ENCODE data around the gene SREBF2.
A peak's percentile ranks its signal among the peaks of the same experiment; 100 is the strongest.

Gene SREBF2

DNA sequence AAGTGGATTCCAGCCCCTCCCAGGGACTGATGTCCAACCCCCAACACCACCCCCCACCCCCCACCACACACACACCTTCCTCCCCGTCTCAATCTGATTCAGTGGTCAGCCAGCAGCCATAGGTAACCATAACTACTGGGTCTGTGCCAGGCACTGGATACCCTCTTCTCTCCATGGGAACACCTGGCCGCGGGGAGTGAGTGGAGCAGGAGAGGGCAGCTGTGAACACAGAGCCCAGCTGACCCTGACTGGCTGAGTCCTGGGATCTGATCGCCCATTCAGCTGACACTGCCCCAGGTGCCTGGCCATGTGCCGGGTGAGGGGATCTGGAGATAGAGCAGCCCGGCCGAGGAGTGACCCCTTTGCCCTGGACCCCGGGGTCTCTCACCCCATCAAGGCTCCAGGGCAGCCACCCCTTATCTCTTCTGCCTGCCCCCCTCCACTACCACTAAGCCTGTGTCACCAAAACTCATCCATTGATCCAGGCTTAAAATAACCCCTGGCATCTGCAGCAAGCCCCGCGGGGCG lies 84.5 kb downstream of the SREBF2 start:
- no CpG with 5 or more reads among the region's 11 CpGs for WGBS, 2 donors (ENCODE audit: extremely low coverage in 2 of 2, insufficient read length in 2 of 2, insufficient replicate concordance in 1 of 2)
- no peak overlapping the region for H2AK5ac ChIP-seq (ENCODE audit: low read depth, low read length)
- peaks cover 59 to 88% (median 60%) of the 10 kb centered on the region in 3 experiments for H3K27me3 ChIP-seq (ENCODE audit: control insufficient read depth in 3 of 3, insufficient read depth in 3 of 3, low read depth in 1 of 3, low read length in 3 of 3)

DNA sequence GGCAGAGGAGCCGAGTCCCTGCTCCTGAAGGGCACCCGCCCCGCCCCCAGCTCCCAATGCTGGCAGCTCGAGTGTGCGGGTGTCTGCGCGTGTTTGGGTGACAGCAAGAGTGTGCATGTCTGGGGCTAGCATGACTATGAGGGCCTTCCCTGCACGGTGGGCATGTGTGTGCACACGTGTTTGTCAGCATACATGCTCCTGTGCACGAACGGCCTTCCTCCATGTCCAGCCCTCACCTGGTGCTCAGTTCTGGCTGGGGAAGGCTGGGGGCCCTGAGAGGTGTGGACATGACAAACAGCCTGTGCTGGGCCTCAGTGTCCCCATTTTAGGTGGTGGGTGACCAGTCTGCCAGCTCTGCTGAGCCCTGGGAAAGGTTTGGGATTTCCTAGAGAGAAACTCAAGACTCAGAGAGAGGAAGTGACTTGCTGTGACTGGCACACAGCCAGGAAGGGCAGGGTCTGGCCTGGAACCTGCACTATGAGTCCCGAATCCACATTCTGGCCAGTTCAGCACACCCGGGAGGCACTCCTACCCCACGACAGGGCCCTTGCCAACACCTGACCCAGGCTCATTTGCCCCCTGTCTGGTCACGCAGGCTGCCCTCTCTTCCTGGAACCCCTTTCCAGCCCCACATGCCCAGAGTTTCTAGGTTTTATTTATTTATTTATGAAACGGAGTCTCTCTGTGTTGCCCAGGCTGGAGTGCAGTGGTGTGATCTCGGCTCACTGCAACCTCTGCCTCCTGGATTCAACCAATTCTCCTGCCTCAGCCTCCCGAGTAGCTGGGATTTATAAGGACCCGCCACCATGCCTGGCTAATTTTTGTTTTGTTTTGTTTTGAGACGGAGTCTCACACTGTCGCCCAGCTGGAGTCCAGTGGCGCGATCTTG lies 85.2 kb downstream of the SREBF2 start:
- Histone ChIP-seq H3K9ac (ENCODE audit: low read depth, low read length, poor library complexity) (no peak overlapping the region), H3K36me3 (replicated peaks in 1 of 2; ENCODE audit: control insufficient read depth in 2 of 2, insufficient read depth in 2 of 2, low read length in 2 of 2) (no peaks in the 10 kb centered on the region), H3K27me3 (ENCODE audit: control insufficient read depth in 3 of 3, insufficient read depth in 3 of 3, low read depth in 1 of 3, low read length in 3 of 3) (peaks cover 51 to 83% (median 53%) of the 10 kb centered on the region in 3 experiments), H3K18ac (ENCODE audit: low read length) (no peak overlapping the region), H3K4me3 (ENCODE audit: low read length in 2 of 2) (no peak overlapping the region), H2AFZ (ENCODE audit: low read length) (no peak overlapping the region), H3K23ac (ENCODE audit: low read depth, low read length, poor library complexity) (peak overlapping the region; percentile 6), H2BK15ac (ENCODE audit: low read length) (no peak overlapping the region), H3K79me1 (ENCODE audit: low read depth, low read length) (no peaks in the 10 kb centered on the region), H4K8ac (ENCODE audit: low read depth, low read length) (no peak overlapping the region), H3K9me3 (replicated peaks in 1 of 2; ENCODE audit: control insufficient read depth in 2 of 2, insufficient read depth in 1 of 2, low read depth in 1 of 2, low read length in 2 of 2) (no peaks in the 10 kb centered on the region), H2AK5ac (ENCODE audit: low read depth, low read length) (no peak overlapping the region), H3K14ac (ENCODE audit: low read length) (peak overlapping the region; percentile 39), H2BK12ac (ENCODE audit: low read length) (no peak overlapping the region), H3K4me2 (ENCODE audit: insufficient read depth, low read length, poor library complexity, severe bottlenecking) (no peak overlapping the region), H3K4me1 (ENCODE audit: control insufficient read depth in 2 of 2, insufficient read depth in 1 of 2, low read depth in 1 of 2, low read length in 2 of 2) (peaks cover 2 to 5% of the 10 kb centered on the region in 2 donors), H2BK120ac (ENCODE audit: low read depth, low read length) (no peak overlapping the region), H2BK5ac (ENCODE audit: low read length) (peak overlapping the region; percentile 4), H3K4ac (ENCODE audit: low read length) (no peak overlapping the region), H3K27ac (replicated peaks; ENCODE audit: low read length) (no peak overlapping the region), H4K91ac (ENCODE audit: low read depth, low read length, poor library complexity) (no peak overlapping the region)
- WGBS, 2 donors (ENCODE audit: extremely low coverage in 2 of 2, insufficient read length in 2 of 2, insufficient replicate concordance in 1 of 2), result no CpG with 5 or more reads among the region's 23 CpGs
- no peak for DNase-seq (ENCODE audit: low spot score)

More for the DNA sequence above, 84.5 kb downstream of the SREBF2 start:
- H4K91ac ChIP-seq (ENCODE audit: low read depth, low read length, poor library complexity), result no peak overlapping the region
- no peak for DNase-seq (ENCODE audit: low spot score)
- no peak overlapping the region for H3K27ac ChIP-seq (replicated peaks; ENCODE audit: low read length)
- H3K14ac ChIP-seq (ENCODE audit: low read length), result no peak overlapping the region
- H3K9me3 ChIP-seq (replicated peaks in 1 of 2; ENCODE audit: control insufficient read depth in 2 of 2, insufficient read depth in 1 of 2, low read depth in 1 of 2, low read length in 2 of 2), result no peaks in the 10 kb centered on the region
- no peak overlapping the region for H3K9ac ChIP-seq (ENCODE audit: low read depth, low read length, poor library complexity)
- no peak overlapping the region for H2AFZ ChIP-seq (ENCODE audit: low read length)
- no peak overlapping the region for H3K4me2 ChIP-seq (ENCODE audit: insufficient read depth, low read length, poor library complexity, severe bottlenecking)
- no peak overlapping the region for H2BK120ac ChIP-seq (ENCODE audit: low read depth, low read length)
- no peak overlapping the region for H2BK5ac ChIP-seq (ENCODE audit: low read length)
- no peak overlapping the region for H3K18ac ChIP-seq (ENCODE audit: low read length)
- no peak overlapping the region for H3K4ac ChIP-seq (ENCODE audit: low read length)
- H2BK15ac ChIP-seq (ENCODE audit: low read length), result no peak overlapping the region
- no peaks in the 10 kb centered on the region for H3K79me1 ChIP-seq (ENCODE audit: low read depth, low read length)
- no peak overlapping the region for H4K8ac ChIP-seq (ENCODE audit: low read depth, low read length)
- no peak overlapping the region for H2BK12ac ChIP-seq (ENCODE audit: low read length)
- H3K4me3 ChIP-seq (ENCODE audit: low read length in 2 of 2), result peak overlapping the region in 1 of 2 donors; percentile 43
- no peaks in the 10 kb centered on the region for H3K36me3 ChIP-seq (replicated peaks in 1 of 2; ENCODE audit: control insufficient read depth in 2 of 2, insufficient read depth in 2 of 2, low read length in 2 of 2)
- H3K4me1 ChIP-seq (ENCODE audit: control insufficient read depth in 2 of 2, insufficient read depth in 1 of 2, low read depth in 1 of 2, low read length in 2 of 2), result peaks cover 2 to 5% of the 10 kb centered on the region in 2 donors
- peak overlapping the region; percentile 6 for H3K23ac ChIP-seq (ENCODE audit: low read depth, low read length, poor library complexity)

DNA sequence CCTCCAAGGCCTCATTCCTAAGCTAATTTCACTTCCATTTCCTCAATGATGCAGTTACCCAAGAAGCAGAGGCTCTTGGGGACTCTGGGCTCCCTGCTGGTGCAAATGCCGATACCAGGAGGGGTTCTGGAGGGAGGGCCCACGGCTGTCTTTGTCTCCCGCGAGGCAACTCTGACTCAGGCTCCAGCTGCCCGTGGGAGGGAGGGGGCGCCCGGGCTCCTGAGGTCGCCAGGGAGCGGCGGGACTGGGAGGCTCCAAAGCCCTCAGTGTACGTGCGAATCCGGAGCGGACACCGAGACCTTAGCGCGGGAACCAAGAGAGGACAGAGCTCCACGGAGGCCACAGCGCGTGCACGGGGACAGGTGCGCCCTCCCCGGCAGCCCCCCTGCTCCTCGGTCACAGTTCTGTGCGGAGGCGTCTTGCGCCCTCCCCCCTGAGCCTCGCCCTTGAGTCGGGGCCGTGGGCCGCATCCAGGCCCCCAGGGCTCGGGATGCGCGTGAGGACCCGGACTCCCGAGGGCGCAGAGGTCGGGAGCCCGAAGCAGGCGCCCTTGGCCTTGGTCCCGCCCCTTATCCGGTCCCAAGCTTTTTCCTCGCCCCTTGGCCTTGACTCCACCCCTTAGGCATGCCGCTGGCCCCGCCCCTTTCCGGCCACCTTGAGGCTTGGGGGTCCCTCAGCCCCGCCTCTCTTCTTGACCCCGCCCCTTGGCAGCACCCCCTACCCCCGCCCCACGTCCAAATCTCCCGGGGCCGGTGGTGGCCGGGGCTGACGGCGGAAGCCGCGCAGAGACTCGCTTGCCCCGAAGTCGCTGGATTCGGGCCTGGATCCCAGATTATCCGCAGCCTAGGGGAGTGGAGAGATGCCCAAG lies 86.7 kb downstream of the SREBF2 start:
- H3K4me2 ChIP-seq (ENCODE audit: insufficient read depth, low read length, poor library complexity, severe bottlenecking), result peak overlapping the region; percentile 62
- no peak overlapping the region for H4K8ac ChIP-seq (ENCODE audit: low read depth, low read length)
- peak overlapping the region; percentile 5 for H2AK5ac ChIP-seq (ENCODE audit: low read depth, low read length)
- H2BK5ac ChIP-seq (ENCODE audit: low read length), result no peak overlapping the region
- no peaks in the 10 kb centered on the region for H3K79me1 ChIP-seq (ENCODE audit: low read depth, low read length)
- H3K27me3 ChIP-seq (ENCODE audit: control insufficient read depth in 3 of 3, insufficient read depth in 3 of 3, low read depth in 1 of 3, low read length in 3 of 3), result peaks cover 37 to 75% (median 39%) of the 10 kb centered on the region in 3 experiments
- H3K9ac ChIP-seq (ENCODE audit: low read depth, low read length, poor library complexity), result peak overlapping the region; percentile 70
- H3K4me3 ChIP-seq (ENCODE audit: low read length in 2 of 2), result peak overlapping the region in 1 of 2 donors; percentile 67
- H3K14ac ChIP-seq (ENCODE audit: low read length), result peak overlapping the region; percentile 25
- peak overlapping the region; percentile 68 for H2AFZ ChIP-seq (ENCODE audit: low read length)
- WGBS, 2 donors (ENCODE audit: extremely low coverage in 2 of 2, insufficient read length in 2 of 2, insufficient replicate concordance in 1 of 2), result no CpG with 5 or more reads among the region's 62 CpGs
- H3K4me1 ChIP-seq (ENCODE audit: control insufficient read depth in 2 of 2, insufficient read depth in 1 of 2, low read depth in 1 of 2, low read length in 2 of 2), result peaks cover 2 to 5% of the 10 kb centered on the region in 2 donors
- H3K23ac ChIP-seq (ENCODE audit: low read depth, low read length, poor library complexity), result peak overlapping the region; percentile 93
- no peak overlapping the region for H3K4ac ChIP-seq (ENCODE audit: low read length)
- no peaks in the 10 kb centered on the region for H3K36me3 ChIP-seq (replicated peaks in 1 of 2; ENCODE audit: control insufficient read depth in 2 of 2, insufficient read depth in 2 of 2, low read length in 2 of 2)
- H3K27ac ChIP-seq (replicated peaks; ENCODE audit: low read length), result no peak overlapping the region
- H4K91ac ChIP-seq (ENCODE audit: low read depth, low read length, poor library complexity), result no peak overlapping the region
- DNase-seq (ENCODE audit: low spot score), result no peak
- H2BK15ac ChIP-seq (ENCODE audit: low read length), result no peak overlapping the region
- peak overlapping the region; percentile 89 for H3K18ac ChIP-seq (ENCODE audit: low read length)
- H3K9me3 ChIP-seq (replicated peaks in 1 of 2; ENCODE audit: control insufficient read depth in 2 of 2, insufficient read depth in 1 of 2, low read depth in 1 of 2, low read length in 2 of 2), result no peaks in the 10 kb centered on the region
- H2BK120ac ChIP-seq (ENCODE audit: low read depth, low read length), result no peak overlapping the region
- H2BK12ac ChIP-seq (ENCODE audit: low read length), result no peak overlapping the region
